Measurements from ENCODE around the gene ANXA7.
A peak's percentile ranks its signal among the peaks of the same experiment; 100 is the strongest.

ANXA7 gene

DNA sequence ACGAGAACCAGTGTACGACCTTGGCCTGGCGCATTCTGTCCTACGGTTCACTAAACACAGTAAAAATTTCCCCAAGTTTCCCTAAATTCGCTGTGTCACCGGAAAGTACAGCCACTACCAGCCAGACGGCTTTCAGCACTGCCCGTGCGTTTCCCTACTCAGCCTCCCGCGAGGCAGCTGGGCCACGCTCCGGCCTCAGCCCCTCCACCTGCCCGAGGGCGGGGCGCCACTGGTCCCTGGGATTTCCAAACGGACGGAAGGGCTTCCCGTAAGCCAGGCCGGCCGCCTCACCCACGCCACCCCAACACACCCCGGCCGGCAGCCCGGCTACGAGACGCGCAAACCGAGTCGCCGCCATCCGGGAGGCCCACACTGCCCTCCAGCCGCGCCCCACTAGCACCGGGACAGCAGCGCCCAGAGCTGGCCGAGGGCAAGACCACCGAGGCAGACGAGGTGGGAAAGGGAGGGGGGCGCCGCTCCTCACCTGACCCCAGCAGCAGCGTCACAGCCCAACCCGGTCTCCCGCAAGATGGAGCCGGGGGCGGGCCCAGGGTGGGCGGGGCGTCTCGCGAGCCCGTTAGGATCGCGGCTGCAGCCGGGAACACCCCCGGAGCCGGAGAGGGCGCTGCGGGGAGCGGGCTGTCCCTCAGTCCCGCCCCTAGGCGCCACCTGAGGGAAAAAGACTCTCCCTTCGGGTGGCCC lies at the start of gene ANXA7:
Gene ANXA7 (minus strand): TSS at position 531 of the 702 bp plus-strand sequence. CDS start 13,202 bp downstream, outside the sequence.
- peak; percentile 80 for DNase-seq

- DNase-seq, result no peak
Measured at GRCh38 chr10:73460897-73461296, 47.0 kb upstream of the ANXA7 start.

DNA sequence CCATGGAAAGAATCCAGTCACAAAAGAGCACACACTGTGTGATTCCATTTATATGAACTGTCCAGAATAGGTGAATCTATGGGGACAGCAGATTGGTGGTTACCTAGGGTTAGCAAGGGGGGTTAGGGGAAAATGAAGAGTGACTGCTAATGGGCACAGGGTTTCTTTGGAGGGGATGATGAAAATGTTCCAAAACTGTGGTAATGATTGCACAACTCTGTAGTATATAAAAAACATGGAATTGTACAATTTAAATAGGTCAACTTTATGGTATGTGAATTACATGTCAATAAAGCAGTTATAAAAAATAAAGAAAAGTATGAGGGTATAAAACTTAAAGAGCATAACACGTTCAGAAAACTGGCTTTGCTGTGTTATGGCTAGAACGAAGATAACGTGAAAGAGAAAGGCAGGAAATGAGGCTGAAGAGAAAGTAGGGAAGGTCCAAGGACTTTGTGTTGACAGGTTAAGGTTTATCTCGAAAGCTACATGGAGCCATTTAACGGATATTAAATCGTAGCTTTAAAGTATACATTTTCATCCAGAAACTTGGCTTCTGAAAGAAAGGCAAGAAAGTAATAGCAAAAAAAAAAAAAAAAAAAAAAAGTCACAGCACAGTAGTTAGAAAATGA lies 45.9 kb upstream of the ANXA7 start:
- DNase-seq, result peak; percentile 18

GRCh38 chr10:73456187-73456890 lies 42.5 kb upstream of the ANXA7 start:
- DNase-seq, result no peak

GRCh38 chr10:73449113-73449512 lies 35.3 kb upstream of the ANXA7 start:
- no peak for DNase-seq

DNA sequence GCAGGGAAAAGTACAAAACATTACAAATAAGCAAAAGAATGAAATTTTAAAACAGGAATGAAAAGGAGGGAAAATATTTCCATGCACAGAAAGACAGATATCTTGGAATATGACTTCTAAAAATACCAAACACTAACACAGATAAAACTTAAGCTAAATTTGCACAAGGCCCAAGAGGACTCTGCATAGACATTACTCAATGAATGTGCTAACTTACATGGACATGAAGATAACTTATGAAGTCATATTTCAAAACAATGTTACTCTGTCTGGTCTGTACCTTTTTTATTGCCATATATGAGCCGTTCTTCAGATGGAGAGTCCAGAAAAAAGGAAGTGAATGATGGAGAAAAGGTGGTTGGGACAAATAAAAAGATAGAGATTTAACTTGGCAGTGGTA lies 34.5 kb upstream of the ANXA7 start:
- no peak for DNase-seq

DNA sequence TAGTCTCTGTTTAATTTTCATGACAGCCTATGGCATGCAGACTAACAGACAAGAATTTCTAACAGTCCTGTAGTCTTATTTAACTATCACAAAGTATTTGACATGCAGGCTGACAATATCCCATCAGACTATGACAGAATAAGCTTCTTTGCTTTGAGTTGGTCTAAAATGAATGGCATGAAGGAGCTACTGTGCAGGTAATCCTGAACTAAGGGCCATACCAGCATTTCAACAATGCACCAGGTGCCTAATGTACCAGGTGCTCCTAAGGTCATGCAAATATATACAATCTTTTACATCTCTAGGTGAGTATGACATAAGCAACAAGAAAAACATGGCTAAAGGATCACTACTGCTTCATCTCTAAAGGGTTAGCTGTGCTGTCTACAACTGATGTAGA lies 33.1 kb upstream of the ANXA7 start:
- no peak for DNase-seq

- no peak for DNase-seq
Measured at GRCh38 chr10:73444457-73444856, 30.6 kb upstream of the ANXA7 start.

DNA sequence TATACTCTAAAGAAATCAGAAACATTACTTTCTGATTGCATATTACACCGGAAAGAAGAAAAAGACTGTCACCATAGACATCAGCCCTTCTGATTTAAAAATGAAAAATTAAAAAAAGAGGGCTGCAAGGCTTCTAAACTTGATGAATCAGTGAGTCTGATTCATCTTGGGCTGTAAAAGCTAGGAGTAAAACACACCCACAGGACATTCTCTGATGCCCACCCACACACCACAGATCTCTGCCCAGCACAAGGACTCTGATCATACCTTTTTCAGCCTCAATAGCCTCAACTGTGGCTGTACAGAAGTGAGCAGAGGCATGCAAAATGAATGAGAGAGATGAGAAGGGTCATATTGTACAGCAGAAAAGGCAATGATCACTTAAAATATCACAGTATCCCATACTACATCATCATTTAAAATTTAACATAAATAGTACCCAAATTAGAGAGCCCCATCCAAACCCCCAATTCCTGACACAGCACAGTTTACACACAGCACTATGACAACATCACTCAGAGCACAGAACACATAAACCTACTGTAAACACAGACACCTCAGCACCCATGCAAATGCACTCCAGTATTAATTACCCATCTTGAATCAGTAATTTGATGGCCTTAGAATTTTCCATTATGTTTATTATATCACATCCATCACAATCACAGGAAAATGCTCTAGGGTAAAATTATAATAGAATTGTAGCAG lies 25.9 kb upstream of the ANXA7 start:
- peak; percentile 69 for DNase-seq

GRCh38 chr10:73439055-73439454 lies 25.2 kb upstream of the ANXA7 start:
- DNase-seq, result peak; percentile 58

- no peak for DNase-seq
Measured at GRCh38 chr10:73433538-73433867, 19.6 kb upstream of the ANXA7 start, which contains the start of gene MSS51. TSS of gene MSS51 (minus strand) at chr10:73433561. CDS start at chr10:73428284, 5,277 bp downstream.

- DNase-seq, result no peak
Measured at GRCh38 chr10:73432646-73433537, 19.0 kb upstream of the ANXA7 start.

DNA sequence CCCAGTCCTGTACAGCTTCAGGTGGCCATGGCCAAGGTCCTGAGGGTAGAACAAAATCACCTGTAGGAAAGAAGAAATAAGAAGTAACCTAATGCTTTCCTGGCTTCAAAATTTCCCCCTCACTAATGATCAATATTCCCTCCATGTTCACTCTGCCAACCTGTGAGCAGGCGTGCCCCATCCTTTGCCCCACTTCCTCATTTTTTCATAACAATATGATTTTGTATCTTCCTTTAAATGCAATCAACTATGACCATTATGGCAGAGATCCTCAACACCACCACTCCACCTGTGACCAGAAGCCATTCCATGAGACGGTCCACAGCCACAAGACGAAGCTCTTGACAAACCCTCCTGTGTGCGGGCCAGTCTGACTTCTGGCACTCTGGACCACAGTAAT lies 12.5 kb upstream of the ANXA7 start:
- no peak for DNase-seq

- DNase-seq, result no peak
Measured at GRCh38 chr10:73424478-73424877, 10.6 kb upstream of the ANXA7 start.

- DNase-seq, result no peak
Measured at GRCh38 chr10:73423309-73423708, 9.5 kb upstream of the ANXA7 start.

DNA sequence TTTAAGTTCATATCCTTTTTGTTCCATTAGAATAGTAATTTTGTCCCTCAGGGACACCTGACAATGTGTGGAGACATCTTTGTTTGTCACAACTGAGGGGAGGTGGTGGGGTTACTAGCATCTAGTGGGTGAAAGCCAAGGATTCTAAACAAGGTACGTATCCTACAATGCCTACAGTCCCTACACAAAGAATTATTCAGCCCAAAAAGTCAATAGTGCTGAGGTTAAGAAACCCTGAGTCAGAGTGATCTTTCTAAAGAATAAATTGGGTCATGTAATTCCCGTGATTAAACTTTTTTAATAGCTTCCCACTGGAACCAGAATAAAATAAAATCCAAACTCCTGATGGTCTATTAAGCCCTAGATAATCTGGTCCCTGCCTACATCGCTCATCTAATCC lies 2.7 kb upstream of the ANXA7 start:
- no peak for DNase-seq

DNA sequence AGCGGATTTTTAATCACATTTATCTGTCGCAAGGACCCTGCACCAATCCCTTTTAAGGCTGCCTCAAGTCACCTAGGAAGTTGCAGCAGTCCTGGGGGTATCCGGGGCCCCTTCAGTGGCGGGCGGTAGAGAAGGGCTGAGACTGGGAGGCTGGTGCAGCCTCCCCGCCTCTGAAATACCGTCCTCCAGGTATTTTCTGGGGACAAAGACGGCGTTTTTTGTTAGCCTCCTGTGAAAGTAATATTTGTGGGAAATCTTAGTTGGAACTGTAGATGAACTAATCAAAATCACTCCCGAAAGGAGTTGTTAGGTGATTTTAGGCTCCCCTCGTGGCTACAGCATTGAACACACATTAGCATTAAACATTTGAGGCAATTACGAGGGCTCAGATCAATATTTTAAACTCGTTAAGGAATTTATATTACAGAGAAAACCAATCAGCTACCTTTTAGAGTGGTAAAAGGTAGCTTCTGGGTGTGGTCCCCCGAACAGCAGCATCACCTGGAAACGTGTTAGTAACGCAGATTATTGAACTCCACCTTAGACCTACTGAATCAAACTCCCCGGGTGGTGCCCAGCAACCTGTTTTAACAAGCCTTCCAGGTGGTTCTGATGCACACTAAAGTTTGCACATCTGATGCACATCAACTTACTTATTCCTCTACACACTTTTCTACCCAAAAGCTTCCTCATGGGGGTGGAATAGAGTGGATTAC lies 530 bp upstream of the ANXA7 start:
- no peak for DNase-seq

- DNase-seq, result peak; percentile 27
Measured at GRCh38 chr10:73413108-73413527, 740 bp downstream of the ANXA7 start.

DNA sequence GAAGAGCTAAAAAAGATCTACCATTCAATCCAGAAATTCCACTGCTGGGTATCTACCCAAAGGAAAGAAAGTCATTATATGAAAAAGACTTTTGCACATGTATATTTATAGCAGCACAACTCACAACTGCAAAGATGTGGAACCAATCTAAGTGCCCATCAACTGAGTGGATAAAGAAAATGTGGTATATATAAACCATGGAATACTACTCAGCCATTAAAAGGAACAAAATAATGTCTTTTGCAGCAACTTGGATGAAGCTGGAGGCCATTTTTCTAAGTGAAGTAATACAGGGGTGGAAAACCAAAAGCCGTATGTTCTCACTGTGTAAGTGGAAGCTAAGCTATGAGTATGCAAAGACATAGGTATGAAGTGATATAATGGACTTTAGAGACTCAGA lies 3.0 kb downstream of the ANXA7 start:
- DNase-seq, result no peak

- DNase-seq, result no peak
Measured at GRCh38 chr10:73408978-73409521, 4.8 kb downstream of the ANXA7 start.

DNA sequence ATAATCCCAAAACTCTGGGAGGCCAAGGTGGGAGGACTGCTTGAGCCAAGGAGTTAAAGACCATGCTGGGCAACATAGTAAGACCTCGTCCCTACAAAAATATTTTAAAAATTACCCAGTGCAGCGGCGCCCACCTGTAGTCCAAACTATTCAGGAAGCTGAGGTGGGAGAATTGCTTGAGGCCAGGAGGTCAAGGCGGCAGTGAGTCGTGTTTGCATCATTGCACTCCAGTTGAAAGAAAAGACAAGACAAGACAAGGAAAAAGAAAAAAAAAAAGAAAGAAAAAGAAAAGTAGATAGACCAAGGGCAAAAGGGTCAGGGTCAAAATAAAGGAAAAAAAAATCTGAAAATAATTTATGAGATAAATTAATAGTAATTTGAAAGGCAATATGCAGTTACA lies 5.8 kb downstream of the ANXA7 start:
- DNase-seq, result no peak

Measured in fibroblast of skin of right quadriceps (primary cell).